Psoas muscle (tissue), 8 donors: Measurements from ENCODE around the gene RWDD2A. TPM values are rescaled to one million over a fixed set of nuclear protein-coding genes. Genes with fewer than 3 reads are reported as not detected.

Experiments
- ATAC-seq, 4 donors: fragments of 200-7000 bp; cut with Tn5 transposase; one replicate each; pipeline ENCODE4 v1.9.1; 2020; ENCODE audit warnings: moderate library complexity in 3 of 4, mild to moderate bottlenecking in 2 of 4
- DNase-seq, 2 donors: peaks; one replicate each; pipeline ENCODE4 v3.0.0-alpha.2; 2020
- H3K27ac ChIP-seq: fragments of 200-600 bp; one replicate; pipeline ENCODE4 v1.8.0; 2022
- H3K27me3 ChIP-seq, 3 donors: fragments of 200-600 bp in 1 of 3; one replicate each; pipeline versions ENCODE4 v1.6.1 to v1.8.0; 2013 to 2022; ENCODE audit warnings: low read length in 2 of 3, mild to moderate bottlenecking in 2 of 3, moderate library complexity in 1 of 3; ENCODE audit not compliant: insufficient read depth in 3 of 3
- H3K36me3 ChIP-seq, 2 donors: fragments of 200-600 bp in 1 of 2; one replicate each; pipeline versions ENCODE4 v1.6.1 to v1.8.0; 2013 to 2022; ENCODE audit warnings: low read depth in 1 of 2, mild to moderate bottlenecking in 1 of 2, moderate library complexity in 1 of 2; ENCODE audit not compliant: insufficient read depth in 1 of 2
- H3K4me1 ChIP-seq: fragments of 200-600 bp; one replicate; pipeline ENCODE4 v1.8.0; 2022
- H3K4me3 ChIP-seq: fragments of 200-600 bp; one replicate; pipeline ENCODE4 v1.8.0; 2022; ENCODE audit warnings: mild to moderate bottlenecking
- H3K9me3 ChIP-seq: fragments of 200-600 bp; one replicate; pipeline ENCODE4 v1.8.0; 2022
- CTCF ChIP-seq: fragments of 200-600 bp; IDR thresholded peaks from one replicate; pipeline ENCODE4 v1.8.0; 2022; ENCODE audit warnings: antibody characterized with exemption
- WGBS, 3 donors: extraction: QIAGEN DNeasy Blood & Tissue Kit; methylation state at CpG; one replicate each; pipeline versions ENCODE4 v1.1.6 to v1.1.7; 2013; 5-methylcytosine and 5-hydroxymethylcytosine counted together
- intact Hi-C, 2 donors: fragments of 100-400 bp; cut with DNase I; formaldehyde crosslinking; loops; one replicate each; pipeline versions ENCODE4 v1.11.0 to v1.14.2; 2022
- polyA plus RNA-seq, 3 donors: library from polyadenylated mRNA; stranded (reverse); fragments of 200-250 nt; gene quantifications; one replicate each; pipeline ENCODE4 v1.2.3, GENCODE V29; 2013
- total RNA-seq, 4 donors: library from RNA; stranded (reverse); fragmentation: NEBNext Ultra II Directional in 2 of 4; extraction: Animal tissue kit (Norgen Biotek cat#: 25700) in 2 of 4; gene quantifications; one replicate each; pipeline versions ENCODE4 v1.2.1 to v1.2.4, GENCODE V29; 2021 to 2023
- donor health status: healthy with polysubstance abuse.
- donor health status: DM: no; HTN: no; CAD: no; lungs with moderate emphysema.
- donor health status: Bipolar disorder and iron deficiency.
- donor health status: healthy.
- donor health status: DM: yes; HTN: yes; CAD: no.
- donor health status: DM: no; HTN: no; CAD: no.
- donor health status: DM: no; HTN: no; CAD: no.
- donor health status: DM: yes; HTN: yes; CAD: no.

The RWDD2A gene
- total and polyA plus RNA-seq, 7 donors: 1.3 to 2.6 (median 2.1) TPM

GRCh38 chr6:83168556-83168955 lies 24.6 kb upstream of the RWDD2A start:
- ATAC-seq (no peak), DNase-seq (no peak)
- 86 to 100% (median 95%) methylated on average over 1 of the region's 1 CpG for WGBS, 3 donors
- Histone ChIP-seq H3K27ac (no peak overlapping the region), H3K36me3 (peaks cover 12 to 100% of the 10 kb centered on the region in 2 donors), H3K9me3 (no peaks in the 10 kb centered on the region), H3K4me3 (no peak overlapping the region), H3K27me3 (no peaks in the 10 kb centered on the region), H3K4me1 (no peaks in the 10 kb centered on the region)
- TF ChIP-seq CTCF: no peak
- intact Hi-C loops: loop anchor here (5.0 kb wide), 2 partner anchors 41 to 51 kb away; no protein-coding TSS in a partner anchor

DNA sequence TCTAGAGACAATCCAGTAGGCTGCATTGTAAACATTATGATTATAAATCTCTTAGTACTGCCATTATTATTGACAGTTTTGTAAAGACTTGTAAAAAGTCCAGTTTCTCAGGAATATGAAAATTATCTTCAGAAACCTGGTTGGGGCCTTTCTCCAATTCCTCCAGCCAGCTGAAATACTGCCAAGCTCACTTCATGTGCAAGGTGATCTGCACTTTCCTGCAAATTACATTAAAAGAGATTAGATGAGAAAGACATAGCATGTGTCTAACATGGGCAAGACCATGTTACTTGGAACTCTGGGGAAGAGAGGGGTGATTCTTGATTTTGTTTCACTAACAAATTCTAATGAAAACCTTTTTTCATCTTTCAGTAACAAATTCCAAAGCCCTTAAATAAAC lies 24.1 kb upstream of the RWDD2A start:
- Histone ChIP-seq H3K27ac (no peak overlapping the region), H3K4me3 (no peak overlapping the region), H3K4me1 (no peaks in the 10 kb centered on the region), H3K9me3 (no peaks in the 10 kb centered on the region), H3K36me3 (peaks cover 13 to 100% of the 10 kb centered on the region in 2 donors), H3K27me3 (no peaks in the 10 kb centered on the region)
- TF ChIP-seq CTCF: no peak
- intact Hi-C loops: loop anchor here (5.0 kb wide), 2 partner anchors 42 to 52 kb away; no protein-coding TSS in a partner anchor
- ATAC-seq: no peak
- DNase-seq: no peak

- Histone ChIP-seq H3K4me3 (no peak overlapping the region), H3K4me1 (no peaks in the 10 kb centered on the region), H3K9me3 (no peaks in the 10 kb centered on the region), H3K27ac (no peak overlapping the region), H3K36me3 (peaks cover 14 to 100% of the 10 kb centered on the region in 2 donors), H3K27me3 (no peaks in the 10 kb centered on the region)
- intact Hi-C loops: loop anchor here (5.0 kb wide), 2 partner anchors 42 to 52 kb away; no protein-coding TSS in a partner anchor
- no peak for DNase-seq
- ATAC-seq: no peak
- TF ChIP-seq CTCF: no peak
- WGBS, 3 donors: 90 to 91% (median 90%) methylated on average over 1 of the region's 1 CpG
These were observed 23.6 kb upstream of the RWDD2A start for GRCh38 chr6:83169511-83169910.

DNA sequence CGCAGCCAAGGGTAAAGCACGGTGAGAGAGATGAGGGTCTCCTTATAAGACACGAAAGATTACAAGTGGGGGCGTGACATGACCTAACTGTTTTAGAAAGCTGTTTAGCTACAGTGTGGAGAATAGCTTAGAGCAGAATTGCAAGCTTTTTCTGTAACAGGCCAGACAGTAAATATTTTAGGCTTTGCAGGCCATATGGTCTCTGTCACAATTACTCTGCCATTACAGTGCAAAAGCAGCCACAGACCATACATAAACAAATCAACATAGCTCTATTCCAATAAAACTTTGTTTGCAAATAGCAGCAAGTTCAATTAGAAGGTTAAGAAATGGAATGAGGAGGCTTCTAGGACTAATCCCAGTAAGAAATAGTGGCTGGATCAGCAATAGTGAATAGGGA lies 16.9 kb upstream of the RWDD2A start:
- DNase-seq (no peak), ATAC-seq (no peak)
- Histone ChIP-seq H3K27me3 (no peaks in the 10 kb centered on the region), H3K27ac (no peak overlapping the region), H3K4me3 (no peak overlapping the region), H3K9me3 (no peaks in the 10 kb centered on the region), H3K4me1 (no peaks in the 10 kb centered on the region), H3K36me3 (peaks cover 6 to 96% of the 10 kb centered on the region in 2 donors)
- TF ChIP-seq CTCF: no peak
- WGBS, 3 donors: 94 to 100% (median 95%) methylated on average over 4 of the region's 4 CpGs
- intact Hi-C loops: no loop called here

DNA sequence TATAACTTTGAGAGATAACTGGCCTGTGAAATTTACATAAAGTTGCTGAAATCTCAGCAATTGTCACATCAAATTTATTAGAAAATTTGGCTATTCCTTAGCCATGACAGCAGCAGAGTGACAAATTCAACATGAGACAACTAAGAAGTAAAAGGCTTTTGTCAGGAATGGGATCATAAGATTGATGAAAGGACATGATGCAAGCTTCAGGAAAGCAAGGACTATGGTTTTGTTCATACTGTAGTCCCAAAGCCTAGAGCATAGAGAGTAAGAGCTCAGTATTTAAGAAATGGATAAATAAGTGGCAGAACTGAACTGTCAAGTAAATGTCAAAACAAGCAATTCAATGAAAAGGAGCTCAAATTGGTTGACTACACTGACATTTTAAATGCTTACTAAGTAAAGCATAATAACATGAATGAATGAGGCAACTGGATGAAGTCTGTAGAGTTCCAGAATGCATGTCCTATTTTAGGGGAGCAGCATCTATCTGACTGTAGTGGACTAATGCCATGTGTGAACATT lies 12.7 kb upstream of the RWDD2A start:
- H3K27ac ChIP-seq: no peak overlapping the region
- no peak for ATAC-seq
- no peaks in the 10 kb centered on the region for H3K4me1 ChIP-seq
- H3K36me3 ChIP-seq: peaks cover 16 to 90% of the 10 kb centered on the region in 2 donors
- intact Hi-C loops: no loop called here
- no peak for TF ChIP-seq CTCF
- H3K27me3 ChIP-seq: no peaks in the 10 kb centered on the region
- no peaks in the 10 kb centered on the region for H3K9me3 ChIP-seq
- DNase-seq: no peak
- H3K4me3 ChIP-seq: no peak overlapping the region
